DMS53 (cell line): Measurements from ENCODE around the gene RASA4B.
"Not testable (repeated sequence)": the region's sequence is repeated elsewhere in the genome, so short reads cannot be mapped to it uniquely, and the experiment has no call there.

Source experiments
- DNase-seq: peaks from one replicate; lab custom pipeline; 2025; lab: John Stamatoyannopoulos, UW

RASA4B gene

GRCh38 chr7:102517550-102518147 lies at the start of gene RASA4B:
Gene RASA4B (minus strand): TSS chr7:102517777. CDS start chr7:102517710, 67 bp downstream.
- not testable (repeated sequence) for DNase-seq

DNA sequence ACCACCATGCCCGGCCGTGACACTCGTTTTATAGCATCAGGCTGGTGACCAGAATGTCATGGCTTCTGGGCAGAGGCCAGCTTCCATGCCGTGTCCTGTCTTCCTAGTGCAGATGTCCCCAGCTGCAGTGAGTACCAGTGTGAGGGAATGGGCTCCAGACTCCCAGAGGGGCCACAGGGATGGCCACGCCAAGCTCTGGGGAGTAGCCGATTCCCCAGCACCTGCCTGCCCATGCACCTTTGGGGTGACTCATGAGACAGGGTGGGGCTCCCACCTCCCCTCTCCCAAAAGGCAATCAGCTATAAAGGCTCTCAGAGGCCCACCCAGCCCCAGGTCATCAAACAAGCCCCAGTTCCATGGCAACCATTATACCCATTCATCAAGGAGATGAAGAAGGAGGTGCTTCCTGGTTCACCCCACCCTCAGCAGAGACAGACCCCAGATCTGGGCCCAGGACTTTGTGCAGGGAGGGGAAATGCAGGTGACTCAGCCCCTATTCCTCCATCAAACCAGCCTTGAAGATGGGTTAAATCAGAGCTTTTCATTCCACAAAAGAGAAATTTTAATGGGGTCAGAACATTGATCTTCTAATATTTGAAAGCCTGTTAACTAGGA lies 33.3 kb upstream of the RASA4B start, which contains the start of gene SPDYE2:
TSS of gene SPDYE2 (plus strand) at position 419 of the 615 bp plus-strand sequence. CDS start 2,030 bp downstream, outside the sequence.
- DNase-seq = not testable (repeated sequence)

DNA sequence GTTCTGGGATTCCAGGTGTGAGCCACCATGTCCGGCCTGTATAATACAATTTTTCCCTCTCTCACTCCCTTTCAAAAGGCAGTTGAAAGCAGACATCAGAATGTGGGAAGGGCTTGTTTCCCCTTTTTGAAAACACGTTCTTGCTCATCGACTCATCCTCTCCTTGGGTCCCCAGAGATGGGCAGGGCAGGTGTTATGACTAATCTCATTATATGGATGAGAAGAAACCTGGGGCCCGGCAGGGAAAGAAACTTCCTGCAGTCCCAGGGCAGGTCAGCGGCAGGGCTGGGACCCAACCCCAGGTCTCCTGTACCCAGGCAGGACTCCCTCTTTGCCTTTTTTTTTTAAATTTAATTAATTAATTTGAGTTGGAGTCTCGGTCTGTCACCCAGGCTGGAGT lies 28.8 kb upstream of the RASA4B start:
- not testable (repeated sequence) for DNase-seq

GRCh38 chr7:102545288-102545687 lies 27.7 kb upstream of the RASA4B start:
- not testable (repeated sequence) for DNase-seq

GRCh38 chr7:102544372-102544771 lies 26.8 kb upstream of the RASA4B start:
- not testable (repeated sequence) for DNase-seq

GRCh38 chr7:102543596-102543995 lies 26.0 kb upstream of the RASA4B start, which contains the start of gene UPK3BL2:
Gene UPK3BL2 (minus strand): TSS chr7:102543696. CDS start chr7:102543636, 60 bp downstream.
- not testable (repeated sequence) for DNase-seq

DNA sequence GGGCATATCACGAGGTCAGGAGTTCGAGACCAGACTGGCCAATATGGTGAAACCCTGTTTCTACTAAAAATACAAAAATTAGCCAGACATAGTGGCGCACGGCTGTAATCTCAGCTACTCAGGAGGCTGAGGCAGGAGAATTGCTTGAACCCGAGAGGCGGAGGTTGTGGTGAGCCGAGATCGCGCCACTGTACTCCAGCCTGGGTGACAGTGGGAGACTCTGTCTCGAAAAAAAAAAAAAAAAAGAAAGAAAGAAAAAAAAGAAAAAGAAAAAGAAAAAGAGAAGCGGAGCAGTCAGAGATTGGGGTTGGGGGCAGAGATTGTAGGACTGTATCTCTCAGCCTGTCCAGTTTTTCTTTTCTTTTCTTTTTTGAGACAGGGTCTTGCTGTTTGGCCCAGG lies 25.2 kb upstream of the RASA4B start:
- not testable (repeated sequence) for DNase-seq

DNA sequence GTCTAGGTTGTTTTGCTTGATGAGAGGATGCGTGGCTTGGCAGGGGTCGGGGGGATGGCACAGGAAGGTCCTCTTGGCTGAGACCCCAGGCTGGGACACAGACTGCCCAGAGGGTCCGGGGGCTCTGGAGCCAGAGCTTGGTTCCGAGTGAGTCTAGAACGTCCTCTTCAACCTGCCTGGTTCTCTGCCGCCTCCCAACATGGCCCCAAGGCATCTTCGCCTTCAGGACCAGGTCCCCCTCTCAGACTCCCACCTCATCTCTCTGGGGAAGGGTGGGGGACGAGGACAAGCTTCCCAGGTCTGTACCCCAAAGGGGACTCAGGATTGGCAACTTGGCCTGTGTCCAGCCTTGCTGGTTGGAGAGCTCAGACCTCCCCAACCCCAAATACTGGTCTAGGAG lies 24.5 kb upstream of the RASA4B start:
- DNase-seq = not testable (repeated sequence)

DNA sequence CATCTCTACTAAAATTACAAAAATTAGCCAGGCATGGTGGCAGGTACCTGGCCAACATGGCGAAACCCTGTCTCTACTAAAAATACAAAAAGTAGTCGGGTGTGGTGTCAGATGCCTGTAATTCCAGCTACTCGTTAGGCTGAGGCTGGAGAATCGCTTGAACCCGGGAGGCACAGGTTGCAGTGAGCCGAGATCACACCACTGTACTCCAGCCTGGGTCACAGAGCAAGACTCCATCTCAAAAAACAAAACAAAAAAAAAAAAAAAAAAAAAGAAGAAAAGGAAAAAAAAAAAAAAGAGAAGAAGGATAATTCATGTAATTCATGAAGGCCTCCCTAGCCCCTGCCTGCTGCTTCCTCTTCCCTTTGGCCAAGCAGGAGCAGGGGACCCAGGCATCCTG lies 23.0 kb upstream of the RASA4B start:
- not testable (repeated sequence) for DNase-seq

DNA sequence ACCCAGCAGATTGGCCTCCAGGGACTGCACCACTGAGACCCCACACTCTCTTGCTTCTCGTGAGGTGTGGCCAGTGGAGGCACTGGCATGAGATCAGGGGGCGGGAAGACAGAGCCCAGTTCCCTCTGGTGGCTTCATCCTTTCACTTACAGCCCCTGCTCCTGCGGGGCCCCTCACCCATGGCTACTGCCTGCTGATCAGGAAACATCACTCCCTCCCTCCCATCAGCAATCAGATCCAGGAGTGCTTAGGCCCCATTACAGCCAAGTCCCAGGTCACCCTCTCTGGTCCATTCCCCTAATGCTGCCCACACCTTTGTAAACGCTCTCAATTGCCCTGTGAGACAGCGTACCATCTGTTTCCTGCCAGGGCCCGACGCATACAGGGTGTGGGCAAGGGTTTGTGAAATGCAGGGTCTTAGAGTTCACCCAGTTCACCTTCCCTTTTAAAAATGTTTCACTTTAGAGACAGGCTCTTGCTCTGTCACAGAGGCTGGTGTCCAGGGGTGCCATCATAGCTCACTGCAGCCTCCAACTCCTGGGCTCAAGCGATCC lies 17.6 kb upstream of the RASA4B start:
- DNase-seq = not testable (repeated sequence)

GRCh38 chr7:102532127-102532526 lies 14.6 kb upstream of the RASA4B start:
- not testable (repeated sequence) for DNase-seq

GRCh38 chr7:102531583-102531982 lies 14.0 kb upstream of the RASA4B start:
- not testable (repeated sequence) for DNase-seq

DNA sequence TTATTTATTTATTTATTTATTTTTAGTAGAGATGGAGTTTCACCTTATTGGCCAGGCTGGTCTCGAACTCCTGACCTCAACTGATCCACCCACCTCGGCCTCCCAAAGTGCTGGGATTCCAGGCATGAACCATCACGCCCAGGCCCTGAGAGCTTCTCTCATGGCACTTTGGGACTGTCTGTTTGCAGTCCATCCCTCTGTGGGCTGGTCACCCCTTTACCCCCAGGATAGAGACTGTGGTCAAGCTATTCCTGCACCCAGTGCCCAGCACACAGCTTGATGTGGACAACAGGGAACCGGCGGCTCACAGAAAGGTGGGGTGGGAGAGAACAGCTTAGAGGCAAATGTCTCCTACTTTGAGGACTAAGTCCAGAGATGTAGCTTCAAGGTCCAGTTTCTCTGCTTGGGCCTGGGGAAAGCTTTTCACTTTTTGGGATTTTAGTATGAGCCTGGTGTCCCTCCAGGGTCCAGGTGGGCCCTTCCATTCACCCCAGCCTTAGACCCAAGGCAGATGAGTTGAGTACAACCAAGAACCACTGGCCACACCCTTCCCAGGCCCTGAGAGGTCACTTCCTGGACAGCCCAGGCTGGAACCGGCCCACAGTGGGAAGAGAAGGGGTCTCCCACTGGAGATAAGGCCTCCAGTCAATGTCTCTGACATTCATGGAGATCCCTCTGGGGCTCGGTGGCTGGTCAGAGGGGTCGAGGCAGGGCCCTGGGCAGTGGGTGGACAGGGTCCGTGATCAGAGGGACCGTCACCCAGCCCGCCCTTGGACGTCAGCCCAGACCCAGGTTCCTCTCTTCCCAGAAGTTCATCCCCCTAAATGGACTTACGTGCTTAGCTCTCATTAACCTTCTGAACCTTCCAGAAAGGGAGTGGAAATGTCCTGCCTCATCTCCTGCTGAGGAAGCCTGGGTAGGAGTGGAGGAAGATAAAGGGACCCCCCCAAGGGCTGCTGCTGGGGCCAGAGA lies 10.5 kb upstream of the RASA4B start:
- not testable (repeated sequence) for DNase-seq

DNA sequence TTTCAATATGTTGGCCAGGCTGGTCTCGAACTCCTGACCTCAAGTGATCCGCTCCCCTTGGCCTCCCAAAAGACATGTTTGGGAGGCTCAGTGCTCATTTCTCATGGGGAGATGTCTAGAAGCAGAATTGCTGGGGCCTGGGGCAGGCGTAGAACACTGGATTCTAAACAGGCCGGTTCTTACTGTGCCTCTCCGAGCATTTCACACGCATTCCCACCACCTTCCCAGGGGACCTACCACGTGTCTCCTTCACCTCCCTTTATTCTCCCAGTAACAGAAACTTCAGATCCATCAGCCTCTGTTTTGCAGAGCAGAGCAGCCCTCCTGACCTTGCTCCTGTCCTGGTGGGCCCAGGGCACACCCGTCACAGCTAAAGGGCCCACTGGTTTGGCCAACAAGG lies 9.6 kb upstream of the RASA4B start:
- DNase-seq = not testable (repeated sequence)

DNA sequence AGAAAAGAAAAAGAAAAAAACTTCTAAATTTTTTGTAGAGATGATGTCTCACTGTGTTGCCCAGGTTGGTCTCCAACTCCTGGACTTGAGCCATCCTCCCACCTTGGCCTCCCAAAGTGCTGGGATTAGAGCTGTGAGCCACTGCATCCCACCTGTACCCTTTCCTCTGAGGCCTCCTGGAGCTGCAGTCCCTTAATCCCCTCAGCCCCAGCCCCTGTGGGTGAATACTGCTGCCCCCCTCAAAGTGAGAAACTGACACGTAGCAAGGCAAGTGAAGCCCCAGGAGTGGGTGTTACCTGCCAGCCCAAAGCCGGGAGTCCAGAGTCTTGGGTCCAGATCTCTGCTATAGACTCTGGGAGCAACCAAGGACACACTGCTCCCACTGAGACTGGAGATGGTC lies 7.2 kb upstream of the RASA4B start:
- not testable (repeated sequence) for DNase-seq

GRCh38 chr7:102520797-102521196 lies 3.2 kb upstream of the RASA4B start:
- DNase-seq = not testable (repeated sequence)

GRCh38 chr7:102516951-102517350 lies 626 bp downstream of the RASA4B start:
- DNase-seq = not testable (repeated sequence)

DNA sequence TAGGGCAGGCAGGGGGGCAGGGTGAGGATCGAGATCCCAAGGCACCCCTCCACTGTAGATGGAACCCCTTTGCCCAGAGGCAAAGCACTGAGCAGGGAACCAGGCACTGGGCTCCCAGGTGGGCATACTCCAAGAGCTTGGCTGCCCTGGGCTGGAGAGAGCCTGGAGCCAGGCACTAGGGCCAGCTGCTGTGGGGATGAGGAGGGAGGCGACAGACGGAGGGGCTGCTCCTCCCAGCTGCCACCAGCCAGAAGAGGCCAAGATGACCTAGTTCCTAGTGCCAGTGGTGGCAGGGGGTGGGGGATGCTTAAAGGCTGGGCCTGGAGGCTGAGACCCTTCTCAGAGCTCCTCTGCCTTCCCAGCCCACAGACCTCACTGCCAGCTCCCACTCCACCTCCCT lies 1.7 kb downstream of the RASA4B start:
- not testable (repeated sequence) for DNase-seq

GRCh38 chr7:102514881-102515721 lies 2.5 kb downstream of the RASA4B start:
- not testable (repeated sequence) for DNase-seq

DNA sequence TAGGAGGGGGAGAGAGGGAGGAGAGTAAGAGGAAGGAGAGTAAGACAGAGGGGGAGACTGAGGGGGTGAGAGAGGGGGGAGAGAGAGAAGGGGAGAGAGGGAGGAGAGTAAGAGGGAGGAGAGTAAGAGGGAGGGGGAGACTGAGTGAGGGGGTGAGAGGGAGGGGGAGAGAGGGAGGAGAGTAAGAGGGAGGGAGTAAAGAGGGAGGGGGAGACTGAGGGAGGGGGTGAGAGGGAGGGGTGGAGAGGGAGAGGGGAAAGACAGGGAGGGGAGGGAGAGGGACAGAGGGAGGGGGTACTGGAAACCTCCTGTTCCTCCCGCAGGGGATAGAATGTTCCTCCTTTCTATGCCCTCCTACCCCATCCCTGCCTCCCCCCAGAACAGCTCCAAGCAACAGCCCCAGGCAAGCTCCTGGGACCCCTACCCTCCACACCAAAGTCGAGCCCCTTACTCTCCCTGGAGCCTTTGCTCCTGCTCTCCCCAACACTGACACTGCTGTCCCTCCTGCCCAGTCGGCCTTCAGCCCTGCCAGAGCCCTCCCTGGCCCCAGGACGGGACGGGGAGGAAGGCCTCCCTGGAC lies 4.8 kb downstream of the RASA4B start:
- not testable (repeated sequence) for DNase-seq
